SIG-M5 (cell line): ENCODE results near the gene VAV1.
"Not testable (repeated sequence)": the region's sequence is repeated elsewhere in the genome, so short reads cannot be mapped to it uniquely, and the experiment has no call there.

Experiments used
- DNase-seq: peaks from one replicate; lab custom pipeline; 2025; lab: John Stamatoyannopoulos, UW

VAV1 gene

GRCh38 chr19:6790194-6791128 lies 18.0 kb downstream of the VAV1 start:
- DNase-seq = no peak

- no peak for DNase-seq
These were observed 18.7 kb downstream of the VAV1 start for GRCh38 chr19:6791237-6791636.

DNA sequence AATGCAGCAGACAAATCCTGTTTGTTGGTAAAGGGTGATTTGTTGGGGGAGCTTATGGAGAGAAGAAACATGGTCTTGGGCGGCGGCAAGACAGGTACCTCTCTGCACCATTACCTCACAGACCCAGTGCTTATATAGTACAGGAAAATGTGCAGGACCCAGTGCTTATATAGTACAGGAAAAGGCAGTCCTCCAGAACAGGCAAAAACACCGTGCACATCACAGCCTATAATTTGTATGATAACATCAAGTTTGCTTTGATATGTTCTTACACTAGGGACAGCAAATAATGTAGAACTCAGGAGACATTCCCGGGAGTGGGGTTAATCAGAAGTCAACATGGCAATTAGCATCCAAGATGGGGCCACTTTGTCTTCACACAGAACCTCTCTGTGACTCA lies 20.9 kb downstream of the VAV1 start:
- no peak for DNase-seq

GRCh38 chr19:6793973-6794372 lies 21.5 kb downstream of the VAV1 start:
- DNase-seq = no peak

DNA sequence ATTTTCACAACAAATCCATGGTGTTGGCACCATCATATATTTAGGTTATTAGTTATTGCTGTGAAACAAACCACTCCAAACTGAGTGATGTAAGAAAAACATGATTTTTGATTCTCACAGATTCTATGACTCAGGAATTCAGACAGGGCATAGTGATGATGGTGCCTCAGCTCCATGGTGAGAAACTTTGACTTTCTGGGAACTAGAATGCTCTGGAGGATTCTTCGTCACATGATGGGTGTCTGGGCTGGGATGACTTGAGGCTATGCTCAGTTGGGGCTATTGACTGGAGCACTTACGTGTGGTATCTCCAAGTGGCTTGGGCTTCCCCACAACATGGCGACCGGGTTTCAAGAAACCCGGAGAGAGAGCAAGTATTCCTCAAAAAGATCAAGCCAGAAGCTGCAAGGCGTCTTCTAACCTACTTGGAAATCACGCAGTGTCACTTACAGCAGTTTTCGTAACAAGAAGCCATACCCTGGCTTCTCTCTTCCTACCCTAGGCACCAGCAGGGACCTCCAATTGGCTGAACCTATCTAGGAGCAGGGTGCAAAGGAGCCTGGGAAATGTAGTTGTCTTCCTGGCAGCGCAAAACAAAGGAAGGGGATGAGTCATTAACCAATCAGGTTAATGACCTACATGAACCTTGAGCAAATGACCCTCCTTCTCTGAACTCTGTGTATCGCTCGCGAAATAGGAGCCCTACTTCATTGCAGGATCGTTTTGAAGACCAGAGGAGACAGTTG lies 22.4 kb downstream of the VAV1 start:
- no peak for DNase-seq

DNA sequence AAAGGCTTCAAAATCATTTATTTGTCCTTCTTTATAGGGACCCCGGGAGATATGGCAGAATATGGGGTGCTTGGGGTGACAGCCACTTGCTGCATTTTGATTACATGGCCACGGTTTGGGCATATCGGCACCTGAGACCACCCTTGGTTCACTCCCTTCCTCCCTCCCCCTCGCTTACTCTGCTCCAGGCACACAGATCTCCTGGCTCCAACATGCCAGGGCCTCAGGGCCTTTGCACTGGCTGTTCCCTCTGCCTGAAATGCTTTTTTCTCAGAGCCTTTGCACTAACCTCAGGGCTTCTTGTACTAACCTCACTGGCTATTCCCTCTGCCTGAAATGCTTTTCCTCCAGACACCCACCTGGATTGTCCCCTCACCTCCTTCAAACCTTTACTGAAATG lies 23.8 kb downstream of the VAV1 start:
- no peak for DNase-seq

DNA sequence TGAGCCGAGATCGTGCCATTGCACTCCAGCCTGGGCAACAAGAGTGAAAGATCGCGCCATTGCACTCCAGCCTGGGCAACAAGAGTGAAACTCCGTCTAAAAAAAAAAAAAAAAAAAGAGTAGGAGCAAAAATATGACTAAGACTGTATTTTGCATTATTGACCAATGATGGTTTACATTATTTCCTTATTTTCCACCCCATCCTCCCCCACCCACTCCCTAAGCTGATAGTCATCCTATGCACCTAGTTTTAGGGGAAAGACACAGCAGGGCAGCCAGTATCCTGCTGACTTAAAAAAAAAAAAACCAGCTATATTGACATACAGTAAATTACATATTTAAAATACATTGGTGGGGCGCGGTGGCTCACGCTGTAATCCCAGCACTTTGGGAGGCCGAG lies 25.1 kb downstream of the VAV1 start:
- DNase-seq = no peak

DNA sequence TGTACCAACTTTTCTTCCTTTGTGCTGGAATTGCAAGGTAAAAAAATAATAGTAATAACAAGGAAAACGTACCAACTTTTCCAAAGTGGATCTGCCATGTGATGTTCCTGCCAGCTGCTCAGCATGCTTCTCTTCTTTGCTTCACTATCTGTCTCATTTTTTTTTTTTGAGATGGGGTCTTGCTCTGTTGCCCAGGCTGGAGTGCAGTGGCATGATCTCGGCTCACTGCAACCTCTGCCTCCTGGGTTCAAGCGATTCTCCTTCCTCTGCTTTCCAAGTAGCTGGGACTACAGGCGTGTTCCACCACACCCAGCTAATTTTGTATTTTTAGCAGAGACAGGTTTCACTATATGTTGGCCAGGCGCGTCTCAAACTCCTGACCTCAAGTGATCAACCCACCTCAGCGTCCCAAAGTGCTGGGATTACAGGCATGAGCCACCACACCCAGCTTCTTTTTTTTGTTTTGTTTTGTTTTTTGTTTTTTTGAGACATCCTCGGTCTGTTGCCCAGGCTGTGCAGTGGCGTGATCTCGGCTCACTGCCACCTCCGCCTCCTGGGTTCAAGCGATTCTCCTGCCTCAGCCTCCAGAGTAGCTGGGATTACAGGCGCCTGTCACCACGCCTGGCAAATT lies 27.8 kb downstream of the VAV1 start:
- not testable (repeated sequence) for DNase-seq

- DNase-seq = no peak
These were observed 28.5 kb downstream of the VAV1 start for GRCh38 chr19:6800991-6801484.

DNA sequence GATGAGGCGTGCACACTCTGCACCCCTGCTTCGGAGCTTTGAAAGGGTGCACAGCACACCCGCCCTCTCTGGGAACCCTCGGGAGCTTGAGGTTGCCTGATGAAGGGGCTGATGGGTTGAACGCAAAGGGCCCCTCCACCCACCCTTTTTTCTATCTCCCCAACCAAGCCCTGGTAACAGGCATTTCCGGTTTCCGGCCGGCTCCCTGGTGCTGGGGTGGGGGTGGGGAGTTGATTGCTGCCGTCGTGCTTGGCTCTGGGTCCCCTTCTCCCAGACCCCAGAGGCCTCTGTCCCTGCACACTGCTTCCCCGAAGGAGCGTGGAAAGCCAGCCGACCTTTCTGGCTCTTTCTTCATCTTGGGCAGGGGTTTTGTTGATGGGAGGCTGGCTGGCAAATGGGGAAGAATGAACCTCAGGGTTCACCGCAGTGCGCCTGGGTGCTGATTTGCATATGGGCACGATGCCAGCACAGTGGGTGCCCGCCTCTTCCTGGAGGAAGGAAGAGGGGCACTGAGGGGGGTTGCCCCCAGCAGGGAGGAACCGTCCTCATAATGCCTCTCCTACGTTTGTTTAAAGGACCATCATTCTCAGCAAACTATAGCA lies 29.1 kb downstream of the VAV1 start:
- peak; percentile 33 for DNase-seq

DNA sequence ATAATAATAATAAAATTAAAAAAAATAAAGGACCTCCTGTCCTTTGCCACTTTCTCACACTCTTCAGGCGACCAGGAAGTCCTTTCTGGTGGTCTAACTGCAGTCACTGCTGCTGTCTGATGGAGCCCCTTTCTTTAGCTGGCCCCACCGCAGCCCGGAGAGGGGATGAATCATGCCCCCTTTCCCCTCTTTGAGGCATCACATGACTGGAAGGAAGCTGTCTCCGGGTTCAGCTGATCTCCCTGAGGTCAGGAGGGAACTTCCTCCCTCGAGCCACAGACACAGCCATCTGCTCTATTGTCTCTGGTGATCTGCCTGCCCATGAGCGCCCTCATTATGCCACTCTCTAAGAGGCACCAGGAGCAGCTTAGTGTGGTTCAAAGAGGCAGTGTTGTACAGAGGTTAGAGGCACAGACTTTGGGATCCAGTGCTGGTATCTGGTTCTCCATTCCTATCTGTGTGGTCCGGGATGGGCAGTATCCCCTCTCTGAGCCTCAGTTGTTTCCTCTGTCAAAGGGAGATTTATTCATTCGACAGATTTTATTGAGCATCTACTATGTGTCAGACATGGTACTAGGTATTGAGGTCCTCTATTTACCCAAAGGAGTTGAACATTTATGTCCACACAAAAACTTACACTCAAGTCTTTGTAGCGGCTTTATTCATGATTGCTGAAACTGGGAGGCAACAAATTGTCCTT lies 30.0 kb downstream of the VAV1 start:
- peak; percentile 52 for DNase-seq

- DNase-seq = no peak
These were observed 30.5 kb downstream of the VAV1 start for GRCh38 chr19:6803036-6803404.

GRCh38 chr19:6806488-6806887 lies 34.0 kb downstream of the VAV1 start:
- no peak for DNase-seq

DNA sequence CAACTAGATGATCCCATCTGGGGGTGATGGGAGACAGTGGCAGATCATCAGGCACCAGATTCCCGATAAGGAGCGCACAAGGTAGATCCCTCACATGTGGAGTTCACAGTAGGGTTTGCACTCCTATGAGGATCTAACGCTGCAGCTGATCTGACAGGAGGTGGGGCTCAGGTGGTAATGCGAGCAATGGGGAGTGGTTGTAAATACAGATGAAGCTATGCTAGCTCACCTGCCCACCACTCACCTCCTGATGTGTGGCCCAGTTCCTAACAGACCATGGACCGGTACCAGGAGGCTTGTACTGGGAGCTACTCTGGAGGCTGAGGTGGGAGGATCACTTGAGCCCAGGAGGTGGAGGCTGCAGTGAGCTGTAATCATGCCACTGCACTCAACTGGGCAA lies 34.8 kb downstream of the VAV1 start:
- no peak for DNase-seq

GRCh38 chr19:6808494-6808893 lies 36.0 kb downstream of the VAV1 start:
- DNase-seq = no peak

GRCh38 chr19:6809262-6809661 lies 36.8 kb downstream of the VAV1 start:
- no peak for DNase-seq

DNA sequence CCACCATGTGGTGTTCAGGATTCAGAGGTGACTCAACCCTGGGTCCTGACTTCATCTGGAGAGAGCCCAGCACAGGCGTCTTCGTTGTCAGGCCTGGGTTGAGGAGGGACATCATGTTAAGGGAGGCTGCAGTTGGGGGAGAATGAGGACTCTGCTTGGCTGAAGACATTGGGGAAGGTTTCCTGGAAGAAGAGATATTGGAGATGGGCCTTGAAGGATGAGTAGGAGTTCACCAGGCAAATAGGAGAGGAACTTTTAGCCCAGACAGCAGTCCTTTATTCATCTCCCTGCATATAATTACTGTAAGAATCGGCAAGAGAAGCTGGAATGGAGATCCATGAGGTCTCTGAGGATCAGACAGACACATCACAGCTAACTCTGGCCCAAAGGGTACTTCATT lies 38.9 kb downstream of the VAV1 start:
- DNase-seq = no peak

DNA sequence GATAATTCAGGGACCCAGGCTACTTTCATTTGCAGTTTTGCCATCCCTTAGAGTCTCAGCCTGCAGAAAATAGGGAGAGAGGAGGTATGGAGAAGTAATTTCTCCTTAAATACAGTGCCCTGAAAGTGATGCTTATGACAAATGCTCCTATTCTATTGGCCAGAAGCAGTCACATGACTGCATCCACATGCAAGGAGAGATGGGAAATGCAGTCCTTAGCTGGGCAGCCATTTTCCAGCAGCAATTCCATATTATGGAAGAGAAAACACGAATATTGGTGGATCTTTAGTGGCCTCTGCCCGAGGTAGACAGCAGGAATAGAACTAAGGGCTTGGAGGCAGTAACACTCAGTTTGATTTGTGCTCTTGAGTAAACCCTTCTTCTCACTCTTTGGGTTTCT lies 39.4 kb downstream of the VAV1 start:
- DNase-seq = no peak

DNA sequence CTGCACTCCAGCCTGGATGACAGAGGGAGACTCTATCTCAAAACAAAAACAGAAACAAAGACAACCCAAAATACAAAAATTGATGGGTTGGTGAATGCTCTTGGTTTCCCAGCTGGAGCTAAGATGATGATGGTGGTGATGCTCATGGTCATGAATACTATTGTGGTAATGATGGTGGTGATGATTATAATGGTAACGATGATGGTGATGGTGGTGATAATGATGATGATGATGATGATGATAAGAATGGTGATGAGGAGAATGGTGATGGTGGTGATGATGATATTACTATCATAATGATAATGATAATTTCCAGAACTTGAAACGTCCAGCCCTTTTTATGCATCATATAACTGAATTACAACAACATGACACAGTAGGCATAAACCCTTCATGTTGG lies 40.1 kb downstream of the VAV1 start:
- DNase-seq = no peak

GRCh38 chr19:6813659-6814058 lies 41.2 kb downstream of the VAV1 start:
- DNase-seq = no peak

DNA sequence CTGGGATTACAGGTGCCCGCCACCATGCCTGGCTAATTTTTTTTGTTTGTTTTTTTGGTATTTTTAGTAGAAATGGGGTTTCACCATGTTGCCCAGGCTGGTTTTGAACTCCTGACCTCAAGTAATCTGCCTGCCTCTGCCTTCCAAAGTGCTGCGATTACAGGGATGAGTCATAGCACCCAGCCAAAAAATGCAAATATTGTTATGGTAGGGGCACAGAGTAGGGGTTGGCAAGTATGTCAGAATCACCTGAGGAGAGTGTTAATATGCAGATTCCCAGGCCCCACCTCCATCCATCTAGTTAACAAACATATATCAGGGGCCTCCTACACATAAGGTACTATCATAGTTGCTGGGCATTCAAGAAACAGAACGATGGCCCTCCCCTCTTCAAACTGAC lies 44.7 kb downstream of the VAV1 start:
- no peak for DNase-seq

GRCh38 chr19:6818246-6818645 lies 45.7 kb downstream of the VAV1 start:
- DNase-seq = no peak
